H1 (cell line): Measurements from ENCODE around the gene TGFB1I1. TPM values are rescaled to one million over a fixed set of nuclear protein-coding genes. Genes with fewer than 3 reads are reported as not detected.

Experiments
- CTCF ChIA-PET: fragments of 300-600 bp; sonication (Branson Sonifier 250); formaldehyde crosslinking; loops from one replicate; lab custom pipeline; 2021; ENCODE audit not compliant: partially characterized antibody; lab: Charles Lee
- POLR2A ChIA-PET: fragments of 300-600 bp; sonication (Branson Sonifier 250); formaldehyde crosslinking; loops from one replicate; lab custom pipeline; 2021; ENCODE audit warnings: inconsistent platforms; ENCODE audit not compliant: partially characterized antibody; lab: Charles Lee
- DNase-seq, 2 experiments: peaks; one replicate each; pipeline versions ENCODE4 v3.0.0 to v3.0.0-alpha.2; 2010 to 2022; ENCODE audit warnings: low spot score in 2 of 2, low read depth in 1 of 2, mixed read lengths in 1 of 2
- FAIRE-seq: peaks from 2 replicates; lab custom pipeline; 2011; peaks lifted over from hg19 to GRCh38; lab: Jason Lieb, UNC
- H2AFZ ChIP-seq: 2 replicates; pipeline ENCODE4 v1.8.1; 2012; ENCODE audit warnings: low read length, inconsistent platforms
- H2AK5ac ChIP-seq: 2 replicates; pipeline ENCODE4 v1.6.1; 2013; ENCODE audit warnings: low read depth, low read length
- H2BK120ac ChIP-seq: replicated peaks from 2 replicates; pipeline ENCODE3; 2013; ENCODE audit warnings: low read depth, low read length, inconsistent platforms
- H2BK12ac ChIP-seq: 2 replicates; pipeline ENCODE4 v1.6.1; 2013; ENCODE audit warnings: low read depth, low read length
- H2BK15ac ChIP-seq: 2 replicates; pipeline ENCODE4 v1.6.1; 2013; ENCODE audit warnings: low read length
- H2BK20ac ChIP-seq: 2 replicates; pipeline ENCODE4 v1.6.1; 2013; ENCODE audit warnings: low read length
- H2BK5ac ChIP-seq: 2 replicates; pipeline ENCODE4 v1.6.1; 2013; ENCODE audit warnings: low read depth, low read length
- H3K14ac ChIP-seq: 2 replicates; pipeline ENCODE4 v1.6.1; 2013; ENCODE audit warnings: inconsistent platforms; ENCODE audit not compliant: insufficient read length
- H3K18ac ChIP-seq: 2 replicates; pipeline ENCODE4 v1.6.1; 2013; ENCODE audit warnings: low read length; ENCODE audit errors: extremely low read depth
- H3K23ac ChIP-seq: 2 replicates; pipeline ENCODE4 v1.6.1; 2013; ENCODE audit warnings: inconsistent platforms; ENCODE audit not compliant: insufficient read length
- H3K23me2 ChIP-seq: 2 replicates; pipeline ENCODE4 v1.6.1; 2013; ENCODE audit warnings: low read depth, low read length
- H3K27ac ChIP-seq: 2 replicates; pipeline ENCODE4 v1.6.1; 2011; ENCODE audit warnings: low read depth, low read length, inconsistent platforms
- H3K27me3 ChIP-seq, 4 experiments: replicated peaks in 1 of 4; 1 replicate in 1 of 4; 2 replicates in 3 of 4; pipeline versions ENCODE4 v1.6.1 to v1.8.1; 2011 to 2013; ENCODE audit warnings: low read length in 3 of 4, mild to moderate bottlenecking in 3 of 4, inconsistent platforms in 2 of 4, mixed read lengths in 2 of 4, moderate library complexity in 1 of 4; ENCODE audit not compliant: control insufficient read depth in 3 of 4, insufficient read depth in 3 of 4; ENCODE audit errors: extremely low read depth in 1 of 4
- H3K36me3 ChIP-seq, 4 experiments: 2 replicates each; pipeline versions ENCODE4 v1.6.1 to v1.8.1; 2011 to 2013; ENCODE audit warnings: mild to moderate bottlenecking in 4 of 4, low read length in 3 of 4, moderate library complexity in 2 of 4, control low read depth in 1 of 4, inconsistent platforms in 1 of 4; ENCODE audit not compliant: insufficient read depth in 4 of 4, control insufficient read depth in 2 of 4
- H3K4ac ChIP-seq: replicated peaks from 2 replicates; pipeline ENCODE3; 2013; ENCODE audit warnings: low read length, low read depth, mixed read lengths, inconsistent platforms; ENCODE audit not compliant: insufficient read length
- H3K4me1 ChIP-seq, 4 experiments: replicated peaks in 1 of 4; 1 replicate in 1 of 4; 2 replicates in 3 of 4; pipeline versions ENCODE4 v1.6.1 to v1.8.1; 2011 to 2013; ENCODE audit warnings: low read length in 3 of 4, inconsistent platforms in 2 of 4, mixed read lengths in 1 of 4; ENCODE audit not compliant: insufficient read depth in 4 of 4, control insufficient read depth in 3 of 4
- H3K4me2 ChIP-seq, 2 experiments: 2 replicates each; pipeline versions ENCODE4 v1.6.1 to v1.8.1; 2011 to 2013; ENCODE audit warnings: low read depth in 2 of 2, low read length in 2 of 2, control low read depth in 1 of 2, inconsistent platforms in 1 of 2, mild to moderate bottlenecking in 1 of 2; ENCODE audit not compliant: insufficient read depth in 1 of 2
- H3K4me3 ChIP-seq, 4 experiments: fragments of 200-600, 300-600 bp in 1 of 4; sonication (generic), shearing (Covaris generic), sonication (Bioruptor Twin) in 1 of 4; 2 replicates each; pipeline versions ENCODE4 v1.5.1 to v1.8.1; 2011 to 2016; ENCODE audit warnings: low read length in 4 of 4, low read depth in 3 of 4, control low read depth in 2 of 4, inconsistent platforms in 2 of 4, mild to moderate bottlenecking in 2 of 4, mixed read lengths in 1 of 4, moderate library complexity in 1 of 4; ENCODE audit not compliant: insufficient read depth in 2 of 4; ENCODE audit errors: extremely low read depth in 1 of 4
- H3K56ac ChIP-seq: replicated peaks from 2 replicates; pipeline ENCODE3; 2013; ENCODE audit warnings: low read depth, mild to moderate bottlenecking, mixed read lengths, low read length, inconsistent platforms; ENCODE audit not compliant: insufficient read length
- H3K79me1 ChIP-seq: 2 replicates; pipeline ENCODE4 v1.6.1; 2013; ENCODE audit warnings: low read depth, low read length, control low read depth
- H3K79me2 ChIP-seq, 2 experiments: 2 replicates each; pipeline versions ENCODE4 v1.6.1 to v1.8.1; 2012 to 2013; ENCODE audit warnings: low read length in 2 of 2, mild to moderate bottlenecking in 2 of 2, inconsistent platforms in 1 of 2; ENCODE audit not compliant: insufficient read depth in 2 of 2, control insufficient read depth in 1 of 2
- H3K9ac ChIP-seq, 4 experiments: replicated peaks in 1 of 4; 1 replicate in 1 of 4; 2 replicates in 3 of 4; pipeline versions ENCODE4 v1.6.1 to v1.8.1; 2011 to 2013; ENCODE audit warnings: low read depth in 3 of 4, low read length in 3 of 4, control low read depth in 2 of 4, mild to moderate bottlenecking in 2 of 4, moderate library complexity in 2 of 4, inconsistent platforms in 1 of 4; ENCODE audit errors: extremely low read depth in 1 of 4
- H3K9me3 ChIP-seq, 2 experiments: 2 replicates each; pipeline versions ENCODE4 v1.6.1 to v1.8.1; 2012 to 2013; ENCODE audit warnings: mild to moderate bottlenecking in 2 of 2, moderate library complexity in 2 of 2, control low read depth in 1 of 2, inconsistent platforms in 1 of 2, low read depth in 1 of 2, low read length in 1 of 2, mixed read lengths in 1 of 2; ENCODE audit not compliant: insufficient read depth in 2 of 2
- H4K20me1 ChIP-seq, 2 experiments: replicated peaks in 1 of 2; 2 replicates each; pipeline versions ENCODE3 to v1.8.1; 2011 to 2013; ENCODE audit warnings: inconsistent platforms in 2 of 2, low read length in 2 of 2, mild to moderate bottlenecking in 1 of 2; ENCODE audit not compliant: insufficient read depth in 2 of 2, control insufficient read depth in 1 of 2
- H4K5ac ChIP-seq: 2 replicates; pipeline ENCODE4 v1.6.1; 2013; ENCODE audit warnings: low read length, low read depth, mixed read lengths, inconsistent platforms; ENCODE audit not compliant: insufficient read length
- H4K8ac ChIP-seq: 2 replicates; pipeline ENCODE4 v1.8.0; 2013; ENCODE audit warnings: mild to moderate bottlenecking, moderate library complexity, low read length, inconsistent platforms; ENCODE audit not compliant: insufficient read depth; ENCODE audit errors: extremely low read depth
- H4K91ac ChIP-seq: replicated peaks from 2 replicates; pipeline ENCODE3; 2013; ENCODE audit warnings: low read length, mixed read lengths, inconsistent platforms; ENCODE audit not compliant: insufficient read length
- CREB1 ChIP-seq: IDR thresholded peaks from 2 replicates; pipeline ENCODE4 v1.6.1; 2012; ENCODE audit warnings: inconsistent platforms
- SIN3A ChIP-seq, 2 experiments: IDR thresholded peaks in 1 of 2; conservative IDR thresholded peaks in 1 of 2; 2 replicates each; pipeline ENCODE4 v1.6.1; 2011 to 2012; ENCODE audit warnings: low read length in 2 of 2, improper control_type of control experiment in 1 of 2, low read depth in 1 of 2, mild to moderate bottlenecking in 1 of 2
- WGBS, 2 experiments: shearing (Covaris generic) in 1 of 2; methylation state at CpG; one replicate each; pipeline versions ENCODE4 v1.1.6 to v1.1.7; 2013 to 2015; ENCODE audit warnings: low lambda C conversion rate in 2 of 2, mixed read lengths in 2 of 2, inconsistent platforms in 1 of 2, low coverage in 1 of 2, missing lambda C conversion rate in 1 of 2; ENCODE audit not compliant: insufficient replicate concordance in 2 of 2, insufficient coverage in 1 of 2, insufficient read length in 1 of 2; ENCODE audit errors: extremely low coverage in 1 of 2, missing lambda C conversion rate in 1 of 2; 5-methylcytosine and 5-hydroxymethylcytosine counted together
- polyA plus RNA-seq, 7 experiments: library from polyadenylated mRNA; depleted of rRNA in 3 of 7; stranded (reverse) in 5 of 7; unstranded in 2 of 7; fragments of >200 nt in 5 of 7; fragments of 200-250 nt in 2 of 7; gene quantifications; 1 replicate in 5 of 7; 2 replicates in 1 of 7; 4 replicates in 1 of 7; pipeline versions ENCODE4 v1.2.1 to v1.2.3, GENCODE V29; 2011 to 2013; ENCODE audit warnings: missing spikeins in 2 of 7, mixed read lengths in 2 of 7
- total RNA-seq: library from RNA; stranded (reverse); fragmentation: NEBNext Ultra II Directional; extraction: Animal tissue kit (Norgen Biotek cat#: 25700); gene quantifications from 2 replicates; pipeline ENCODE4 v1.2.1, GENCODE V29; 2021
- TF ChIP-seq, protein P1 (sequence below): IDR thresholded peaks from 2 replicates; pipeline ENCODE4 v1.6.1; 2012; ENCODE audit warnings: inconsistent platforms

Gene TGFB1I1
- total and polyA plus RNA-seq, 2 of the 8 experiments (the other 6 are each of a cell fraction or from before 2014, with no cell fraction given): 5.6 to 5.8 TPM

DNA sequence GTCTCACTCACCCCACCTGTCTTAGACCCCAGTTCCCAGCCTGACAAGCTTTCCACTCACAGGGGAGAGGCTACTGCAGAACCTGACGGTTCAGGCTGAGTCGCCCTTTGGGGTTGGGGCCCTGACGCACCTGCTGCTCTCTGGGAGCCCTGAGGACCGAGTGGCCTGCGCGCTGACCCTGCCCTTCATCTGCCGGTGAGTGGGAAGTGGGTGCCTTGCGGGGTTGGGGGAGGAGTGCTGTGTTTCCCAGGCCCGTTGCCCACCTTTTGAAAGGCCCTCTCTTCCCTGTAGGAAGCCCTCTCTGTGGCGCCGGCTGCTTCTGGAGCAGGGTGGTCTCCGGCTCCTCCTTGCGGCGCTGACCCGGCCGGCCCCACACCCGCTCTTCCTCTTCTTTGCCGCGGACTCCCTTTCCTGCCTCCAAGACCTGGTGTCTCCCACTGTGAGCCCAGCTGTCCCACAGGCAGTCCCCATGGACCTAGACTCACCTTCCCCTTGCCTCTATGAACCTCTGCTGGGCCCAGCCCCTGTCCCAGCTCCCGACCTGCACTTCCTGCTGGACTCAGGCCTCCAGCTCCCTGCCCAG lies 6.1 kb upstream of the TGFB1I1 start:
- Histone ChIP-seq H3K4me2 (no peak overlapping the region), H2BK5ac (no peak overlapping the region), H3K36me3 (peaks cover 0 to 13% (median 1%) of the 10 kb centered on the region in 4 experiments; a peak in 4 of 8 replicates), H3K23me2 (no peaks in the 10 kb centered on the region), H3K9me3 (no peaks in the 10 kb centered on the region), H4K91ac (no peak overlapping the region), H3K27me3 (no peaks in the 10 kb centered on the region), H2BK12ac (no peak overlapping the region), H2AFZ (no peak overlapping the region), H4K20me1 (no peaks in the 10 kb centered on the region), H2BK120ac (no peak overlapping the region), H3K23ac (no peak overlapping the region), H3K4ac (no peak overlapping the region), H3K14ac (no peak overlapping the region), H2BK20ac (no peak overlapping the region), H3K18ac (no peak overlapping the region), H3K4me3 (no peak overlapping the region), H2BK15ac (no peak overlapping the region), H3K27ac (no peak overlapping the region), H2AK5ac (no peak overlapping the region), H3K56ac (no peak overlapping the region), H4K8ac (no peak overlapping the region), H3K9ac (no peak overlapping the region), H3K79me2 (no peaks in the 10 kb centered on the region), H4K5ac (no peak overlapping the region), H3K79me1 (no peaks in the 10 kb centered on the region), H3K4me1 (no peaks in the 10 kb centered on the region)
- ChIA-PET CTCF (interaction anchor here (0.6 to 1.0 kb wide), 2 partner anchors 14 to 403 kb away, joined by 3 read pairs; no protein-coding TSS in a partner anchor), POLR2A (interaction anchor here (0.9 kb wide), 1 partner anchor 24 kb away, joined by 3 read pairs; no protein-coding TSS in a partner anchor)
- no peak for FAIRE-seq
- 89% methylated on average over 17 of the region's 20 CpGs; no CpG with 5 or more reads in 1 of the 2 experiments for WGBS, 2 experiments
- DNase-seq: no peak
- TF ChIP-seq SIN3A (conservative IDR thresholded peaks at IDR 0.05 in 1 of 2, IDR thresholded peaks at IDR 0.05 in 1 of 2; ENCODE audit: low read depth in 1 of 2, low read length in 2 of 2) (no peak), CREB1 (no peak)
- TF ChIP-seq, protein P1, sequence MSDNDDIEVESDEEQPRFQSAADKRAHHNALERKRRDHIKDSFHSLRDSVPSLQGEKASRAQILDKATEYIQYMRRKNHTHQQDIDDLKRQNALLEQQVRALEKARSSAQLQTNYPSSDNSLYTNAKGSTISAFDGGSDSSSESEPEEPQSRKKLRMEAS: no peak
